Panc1 (cell line): ENCODE results near the gene YDJC. TPM values are rescaled to one million over a fixed set of nuclear protein-coding genes. Genes with fewer than 3 reads are reported as not detected.

ENCODE experiments used
- ATAC-seq: fragments of 200-7000 bp; cut with Tn5 transposase; 2 replicates; pipeline ENCODE4 v1.9.1; 2020; ENCODE audit warnings: mild to moderate bottlenecking, moderate library complexity
- BruUV-seq: library from RNA; stranded (reverse); fragments of 400-500 nt; replicated peaks from 2 replicates; lab custom pipeline; 2021; lab: Mats Ljungman, UMichigan
- CTCF ChIA-PET: fragments of 300-600 bp; sonication (Branson Sonifier 250); formaldehyde crosslinking; loops from one replicate; lab custom pipeline; 2022; ENCODE audit warnings: antibody characterized with exemption; lab: Charles Lee
- POLR2A ChIA-PET: fragments of 300-600 bp; sonication (Branson Sonifier 250); formaldehyde crosslinking; loops from one replicate; lab custom pipeline; 2022; ENCODE audit warnings: antibody characterized with exemption; lab: Charles Lee
- DNase-seq: peaks from one replicate; pipeline ENCODE4 v3.0.0-alpha.2; 2010; ENCODE audit warnings: low read depth, low spot score
- H3K27ac ChIP-seq: 2 replicates; pipeline ENCODE4 v1.5.1; 2011; ENCODE audit warnings: mild to moderate bottlenecking, low read length, inconsistent platforms
- H3K27me3 ChIP-seq: fragments of 200-500 bp; sonication (Bioruptor generic); 2 replicates; pipeline ENCODE4 v1.6.0; 2014; ENCODE audit warnings: low read length, inconsistent platforms; ENCODE audit not compliant: control insufficient read depth, insufficient read depth
- H3K36me3 ChIP-seq: fragments of 200-500 bp; sonication (Bioruptor generic); 2 replicates; pipeline ENCODE4 v1.5.1; 2014; ENCODE audit warnings: inconsistent platforms, mild to moderate bottlenecking, low read length, moderate library complexity; ENCODE audit not compliant: control insufficient read depth, insufficient read depth
- H3K4me1 ChIP-seq: 2 replicates; pipeline ENCODE4 v1.5.1; 2011; ENCODE audit warnings: inconsistent platforms, mild to moderate bottlenecking, low read length, moderate library complexity; ENCODE audit not compliant: control insufficient read depth, insufficient read depth
- H3K4me3 ChIP-seq, 2 experiments: 2 replicates each; pipeline ENCODE4 v1.5.1; 2011 to 2012; ENCODE audit warnings: low read depth in 2 of 2, low read length in 2 of 2, mild to moderate bottlenecking in 2 of 2, inconsistent platforms in 1 of 2, moderate library complexity in 1 of 2
- H3K9me3 ChIP-seq: fragments of 200-500 bp; sonication (Bioruptor generic); 2 replicates; pipeline ENCODE4 v1.5.1; 2014; ENCODE audit warnings: low read depth, mild to moderate bottlenecking, inconsistent platforms, low read length, moderate library complexity; ENCODE audit not compliant: control insufficient read depth, insufficient read depth
- POLR2AphosphoS5 ChIP-seq: IDR thresholded peaks from 2 replicates; pipeline ENCODE4 v1.6.1; 2012; ENCODE audit warnings: mild to moderate bottlenecking, low read depth, low read length, moderate library complexity
- SIN3A ChIP-seq: IDR thresholded peaks from 2 replicates; pipeline ENCODE4 v1.6.1; 2012; ENCODE audit warnings: low read depth, mild to moderate bottlenecking, low read length, moderate library complexity, borderline replicate concordance; ENCODE audit not compliant: insufficient read depth
- TCF7L2 ChIP-seq: IDR thresholded peaks from 2 replicates; pipeline ENCODE4 v1.6.1; 2011; ENCODE audit warnings: mild to moderate bottlenecking, low read depth, low read length, inconsistent platforms
- in situ Hi-C: cut with HindIII; loops from 2 replicates; pipeline ENCODE4 v1.10.0; 2016; ENCODE audit warnings: low sequenced_read_pairs, low pct_unique_long_range_greater_than_20kb
- intact Hi-C: fragments of 100-400 bp; cut with micrococcal nuclease; formaldehyde crosslinking; loops from one replicate; pipeline ENCODE4 v1.10.0; 2022; ENCODE audit not compliant: unreplicated experiment
- total RNA-seq: library from RNA; stranded (reverse); gene quantifications from one replicate; pipeline ENCODE4 v1.2.1, GENCODE V29; 2021; ENCODE audit not compliant: unreplicated experiment
- TF ChIP-seq, protein P1 (sequence below): fragments of 450-650 bp; IDR thresholded peaks from 2 replicates; pipeline ENCODE4 v1.5.1; 2017; ENCODE audit warnings: mild to moderate bottlenecking
- TF ChIP-seq, protein P2 (sequence below), 2 experiments: IDR thresholded peaks; 2 replicates each; pipeline ENCODE4 v1.6.1; 2011 to 2012; ENCODE audit warnings: low read depth in 2 of 2, control low read depth in 1 of 2, low read length in 1 of 2, mild to moderate bottlenecking in 1 of 2, moderate library complexity in 1 of 2; ENCODE audit not compliant: insufficient read depth in 1 of 2

The YDJC gene
- total RNA-seq, 1 experiment from 2014 or later = 60.6 TPM

DNA sequence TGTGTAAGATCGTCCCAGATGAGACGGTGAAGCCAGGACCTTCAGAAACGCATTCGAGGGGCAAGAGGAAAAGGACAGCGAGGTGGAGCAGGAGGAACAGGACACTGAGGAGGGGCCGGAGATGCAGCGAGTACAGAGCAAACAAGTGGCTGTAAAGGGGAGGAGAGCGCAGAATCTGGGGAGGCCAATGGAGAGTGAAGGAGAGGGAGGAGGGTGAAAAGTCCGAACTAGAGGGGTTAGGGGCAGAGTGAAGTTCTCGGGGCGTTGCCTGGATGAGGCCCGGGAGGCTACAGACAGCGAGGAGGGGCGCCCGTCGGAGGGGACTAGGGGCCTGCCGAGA lies 27.2 kb upstream of the YDJC start:
- Histone ChIP-seq H3K4me1 (peaks cover 2% of the 10 kb centered on the region), H3K36me3 (no peaks in the 10 kb centered on the region), H3K27ac (peak overlapping the region; percentile 89), H3K9me3 (no peaks in the 10 kb centered on the region), H3K4me3 (peak overlapping the region; percentile 62 to 64), H3K27me3 (no peaks in the 10 kb centered on the region)
- POLR2A ChIA-PET = no interaction called here
- CTCF ChIA-PET = no interaction called here
- DNase-seq (no peak), ATAC-seq (peak; percentile 43)
- TF ChIP-seq POLR2AphosphoS5 (no peak), SIN3A (no peak), TCF7L2 (no peak)
- TF ChIP-seq, protein P1, sequence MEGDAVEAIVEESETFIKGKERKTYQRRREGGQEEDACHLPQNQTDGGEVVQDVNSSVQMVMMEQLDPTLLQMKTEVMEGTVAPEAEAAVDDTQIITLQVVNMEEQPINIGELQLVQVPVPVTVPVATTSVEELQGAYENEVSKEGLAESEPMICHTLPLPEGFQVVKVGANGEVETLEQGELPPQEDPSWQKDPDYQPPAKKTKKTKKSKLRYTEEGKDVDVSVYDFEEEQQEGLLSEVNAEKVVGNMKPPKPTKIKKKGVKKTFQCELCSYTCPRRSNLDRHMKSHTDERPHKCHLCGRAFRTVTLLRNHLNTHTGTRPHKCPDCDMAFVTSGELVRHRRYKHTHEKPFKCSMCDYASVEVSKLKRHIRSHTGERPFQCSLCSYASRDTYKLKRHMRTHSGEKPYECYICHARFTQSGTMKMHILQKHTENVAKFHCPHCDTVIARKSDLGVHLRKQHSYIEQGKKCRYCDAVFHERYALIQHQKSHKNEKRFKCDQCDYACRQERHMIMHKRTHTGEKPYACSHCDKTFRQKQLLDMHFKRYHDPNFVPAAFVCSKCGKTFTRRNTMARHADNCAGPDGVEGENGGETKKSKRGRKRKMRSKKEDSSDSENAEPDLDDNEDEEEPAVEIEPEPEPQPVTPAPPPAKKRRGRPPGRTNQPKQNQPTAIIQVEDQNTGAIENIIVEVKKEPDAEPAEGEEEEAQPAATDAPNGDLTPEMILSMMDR = no peak
- TF ChIP-seq, protein P2, sequence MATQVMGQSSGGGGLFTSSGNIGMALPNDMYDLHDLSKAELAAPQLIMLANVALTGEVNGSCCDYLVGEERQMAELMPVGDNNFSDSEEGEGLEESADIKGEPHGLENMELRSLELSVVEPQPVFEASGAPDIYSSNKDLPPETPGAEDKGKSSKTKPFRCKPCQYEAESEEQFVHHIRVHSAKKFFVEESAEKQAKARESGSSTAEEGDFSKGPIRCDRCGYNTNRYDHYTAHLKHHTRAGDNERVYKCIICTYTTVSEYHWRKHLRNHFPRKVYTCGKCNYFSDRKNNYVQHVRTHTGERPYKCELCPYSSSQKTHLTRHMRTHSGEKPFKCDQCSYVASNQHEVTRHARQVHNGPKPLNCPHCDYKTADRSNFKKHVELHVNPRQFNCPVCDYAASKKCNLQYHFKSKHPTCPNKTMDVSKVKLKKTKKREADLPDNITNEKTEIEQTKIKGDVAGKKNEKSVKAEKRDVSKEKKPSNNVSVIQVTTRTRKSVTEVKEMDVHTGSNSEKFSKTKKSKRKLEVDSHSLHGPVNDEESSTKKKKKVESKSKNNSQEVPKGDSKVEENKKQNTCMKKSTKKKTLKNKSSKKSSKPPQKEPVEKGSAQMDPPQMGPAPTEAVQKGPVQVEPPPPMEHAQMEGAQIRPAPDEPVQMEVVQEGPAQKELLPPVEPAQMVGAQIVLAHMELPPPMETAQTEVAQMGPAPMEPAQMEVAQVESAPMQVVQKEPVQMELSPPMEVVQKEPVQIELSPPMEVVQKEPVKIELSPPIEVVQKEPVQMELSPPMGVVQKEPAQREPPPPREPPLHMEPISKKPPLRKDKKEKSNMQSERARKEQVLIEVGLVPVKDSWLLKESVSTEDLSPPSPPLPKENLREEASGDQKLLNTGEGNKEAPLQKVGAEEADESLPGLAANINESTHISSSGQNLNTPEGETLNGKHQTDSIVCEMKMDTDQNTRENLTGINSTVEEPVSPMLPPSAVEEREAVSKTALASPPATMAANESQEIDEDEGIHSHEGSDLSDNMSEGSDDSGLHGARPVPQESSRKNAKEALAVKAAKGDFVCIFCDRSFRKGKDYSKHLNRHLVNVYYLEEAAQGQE (IDR thresholded peaks at IDR 0.05; ENCODE audit: insufficient read depth in 1 of 2, low read depth in 2 of 2, low read length in 1 of 2) = no peak
- in situ Hi-C loops (no loop called here), intact Hi-C loops (no loop called here)
- no TSS peak for BruUV-seq

DNA sequence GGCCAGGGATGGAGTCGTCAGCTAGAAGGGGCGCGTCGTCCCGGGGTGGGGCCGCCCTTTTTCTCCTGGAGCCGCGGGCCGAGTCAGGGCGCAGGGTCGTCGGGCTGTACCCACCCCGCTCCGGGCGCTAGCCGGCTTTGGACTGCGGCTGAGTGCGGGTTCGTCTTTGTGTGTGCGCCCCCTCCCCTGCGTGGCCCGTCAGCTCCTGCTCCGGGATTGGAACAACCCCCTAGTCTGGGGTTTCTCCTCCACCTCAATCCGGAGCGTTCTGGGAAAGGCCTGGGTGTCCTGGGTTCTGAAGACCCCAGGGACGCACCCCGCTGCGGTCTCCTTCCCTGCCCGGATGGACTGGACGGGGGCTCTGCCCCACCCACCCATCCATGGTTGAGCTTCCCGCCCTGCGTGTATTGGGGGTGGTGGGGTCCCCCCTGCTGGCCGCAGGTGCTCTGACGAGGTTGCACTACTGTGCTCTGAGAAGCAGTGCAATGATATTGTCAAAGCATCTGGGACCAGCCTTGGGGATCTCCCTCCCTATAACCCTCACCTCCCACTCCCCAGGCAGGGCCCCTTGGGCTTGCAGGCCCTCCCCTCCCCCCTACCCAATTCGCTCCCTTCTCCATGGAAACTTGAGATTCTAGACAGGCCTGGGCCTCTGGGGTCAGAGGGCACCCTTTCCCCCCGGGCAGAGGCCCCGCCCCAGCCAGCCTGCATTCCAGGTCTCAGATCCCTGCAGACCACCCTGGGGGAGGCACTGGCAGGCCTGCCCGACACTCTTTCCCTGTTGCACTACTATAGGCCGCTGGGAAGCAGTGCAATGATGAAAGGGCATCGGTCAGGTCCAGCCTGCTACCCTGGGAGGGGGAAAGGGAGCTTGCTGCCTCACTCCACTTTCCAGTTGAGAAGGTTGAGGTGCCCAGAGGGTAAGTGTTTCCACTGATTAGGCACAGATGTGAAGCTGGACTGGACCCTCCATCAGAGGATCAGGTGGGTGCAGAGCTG lies 23.0 kb upstream of the YDJC start:
- Histone ChIP-seq H3K36me3 (no peaks in the 10 kb centered on the region), H3K27ac (peak overlapping the region; percentile 75; the same call in 1 of the 2 replicates), H3K4me3 (peak overlapping the region; percentile 64 to 69), H3K27me3 (no peaks in the 10 kb centered on the region), H3K4me1 (peaks cover 2% of the 10 kb centered on the region; the same call in 1 of the 2 replicates), H3K9me3 (no peaks in the 10 kb centered on the region)
- in situ Hi-C loops (no loop called here), intact Hi-C loops (no loop called here)
- ChIA-PET POLR2A (no interaction called here), CTCF (no interaction called here)
- no peak for TF ChIP-seq SIN3A
- TF ChIP-seq, protein P2 (IDR thresholded peaks at IDR 0.05; ENCODE audit: insufficient read depth in 1 of 2, low read depth in 2 of 2, low read length in 1 of 2) = no peak
- TF ChIP-seq, protein P1 = no peak
- TF ChIP-seq POLR2AphosphoS5 = no peak
- TF ChIP-seq TCF7L2 = no peak
- DNase-seq (no peak), ATAC-seq (0 out of 2 replicates have a peak, but pooled peaks have one; percentile 14)
- no TSS peak for BruUV-seq
